Fibroblast of villous mesenchyme (primary cell): Measurements from ENCODE around the gene YBX2. TPM values are rescaled to one million over a fixed set of nuclear protein-coding genes. Genes with fewer than 3 reads are reported as not detected.
A peak's percentile ranks its signal among the peaks of the same experiment; 100 is the strongest.

Source experiments
- DNase-seq: peaks from one replicate; pipeline ENCODE4 v3.0.0-alpha.2; 2010; ENCODE audit warnings: low read depth
- H3K4me3 ChIP-seq: 2 replicates; pipeline ENCODE4 v1.5.1; 2011; ENCODE audit warnings: low read depth, mild to moderate bottlenecking, low read length
- CTCF ChIP-seq: IDR thresholded peaks from 2 replicates; pipeline ENCODE4 v1.5.1; 2012; ENCODE audit warnings: low read depth, mild to moderate bottlenecking, low read length; ENCODE audit not compliant: insufficient read depth
- total RNA-seq: library from RNA; depleted of rRNA; stranded (reverse); fragments of >200 nt; gene quantifications from 2 replicates; pipeline ENCODE4 v1.2.3, GENCODE V29; 2012

The YBX2 gene
- total RNA-seq, 1 donor, result not detected

- no peak overlapping the region for H3K4me3 ChIP-seq
- TF ChIP-seq CTCF, result no peak
- DNase-seq, result no peak
These were observed 5.0 kb downstream of the YBX2 start for GRCh38 chr17:7289256-7290032.

- TF ChIP-seq CTCF, result no peak
- no peak overlapping the region for H3K4me3 ChIP-seq
- no peak for DNase-seq
These were observed 8.8 kb downstream of the YBX2 start for GRCh38 chr17:7285679-7286078.

- no peak overlapping the region for H3K4me3 ChIP-seq
- TF ChIP-seq CTCF, result no peak
- DNase-seq, result no peak
These were observed 9.5 kb downstream of the YBX2 start for GRCh38 chr17:7284911-7285310.

GRCh38 chr17:7283471-7284216 is 10.8 kb downstream of the YBX2 start:
- H3K4me3 ChIP-seq, result no peak overlapping the region
- no peak for TF ChIP-seq CTCF
- DNase-seq, result no peak

- no peak for TF ChIP-seq CTCF
- no peak overlapping the region for H3K4me3 ChIP-seq
- peak; percentile 28 for DNase-seq
These were observed 11.6 kb downstream of the YBX2 start for GRCh38 chr17:7282752-7283321.

GRCh38 chr17:7281953-7282751 is 12.3 kb downstream of the YBX2 start:
- no peak for DNase-seq
- TF ChIP-seq CTCF, result no peak
- peak overlapping the region; percentile 63 for H3K4me3 ChIP-seq
